ENCODE measurements around the gene ZNRF2.
"Not testable (repeated sequence)": the region's sequence is repeated elsewhere in the genome, so short reads cannot be mapped to it uniquely, and the experiment has no call there.

The ZNRF2 gene

GRCh38 chr7:30292416-30293038, 8.1 kb downstream of the ZNRF2 start:
- not testable (repeated sequence) for H3K36me3 ChIP-seq (replicated peaks; ENCODE audit: insufficient read depth, low read length); H3K9me2 ChIP-seq (replicated peaks; ENCODE audit: insufficient read depth, low read length); H3K4me3 ChIP-seq (ENCODE audit: low read length); H3K27ac ChIP-seq (ENCODE audit: low read length); H3K4me2 ChIP-seq (ENCODE audit: low read depth, low read length); H3K27me3 ChIP-seq (replicated peaks; ENCODE audit: insufficient read depth, low read length); DNase-seq; H3F3A ChIP-seq (ENCODE audit: insufficient read depth, low read length); H3K9me3 ChIP-seq (replicated peaks; ENCODE audit: insufficient read depth, low read length); H4K20me1 ChIP-seq (ENCODE audit: insufficient read depth, low read length); H3K9ac ChIP-seq (ENCODE audit: low read length); H3K4me1 ChIP-seq (ENCODE audit: low read length); H2AFZ ChIP-seq (ENCODE audit: low read length)
- peaks cover 89% of the 10 kb centered on the region for H3K79me2 ChIP-seq (ENCODE audit: low read length)

DNA sequence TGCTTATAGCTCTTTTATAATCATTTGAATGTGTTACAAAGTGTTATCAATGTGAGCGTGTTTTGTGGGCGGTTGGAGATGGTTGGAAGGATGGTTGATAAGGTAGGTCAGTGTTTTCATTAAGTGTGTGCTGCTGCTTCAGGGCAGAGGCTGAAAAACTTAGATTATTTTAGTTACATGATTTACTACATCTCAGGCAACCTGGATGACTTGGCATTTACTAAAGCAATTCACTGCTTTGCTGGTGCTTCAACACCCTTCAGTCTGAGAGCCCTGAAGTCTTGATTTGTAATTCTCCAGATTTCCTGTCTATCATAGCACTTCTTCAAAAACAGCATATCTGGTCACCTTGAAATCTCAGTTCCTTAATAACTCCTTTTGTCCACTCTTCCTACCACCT, 11.9 kb downstream of the ZNRF2 start:
- not testable (repeated sequence) for H3K27me3 ChIP-seq (replicated peaks; ENCODE audit: insufficient read depth, low read length); H3F3A ChIP-seq (ENCODE audit: insufficient read depth, low read length); H3K4me3 ChIP-seq (ENCODE audit: low read length); H3K4me1 ChIP-seq (ENCODE audit: low read length); H3K9me2 ChIP-seq (replicated peaks; ENCODE audit: insufficient read depth, low read length); H3K9ac ChIP-seq (ENCODE audit: low read length); DNase-seq; H3K36me3 ChIP-seq (replicated peaks; ENCODE audit: insufficient read depth, low read length); H2AFZ ChIP-seq (ENCODE audit: low read length); H3K4me2 ChIP-seq (ENCODE audit: low read depth, low read length); H4K20me1 ChIP-seq (ENCODE audit: insufficient read depth, low read length); H3K9me3 ChIP-seq (replicated peaks; ENCODE audit: insufficient read depth, low read length); H3K27ac ChIP-seq (ENCODE audit: low read length)
- H3K79me2 ChIP-seq (ENCODE audit: low read length): peaks cover 88% of the 10 kb centered on the region

- not testable (repeated sequence) for H3K4me2 ChIP-seq (ENCODE audit: low read depth, low read length); DNase-seq; H4K20me1 ChIP-seq (ENCODE audit: insufficient read depth, low read length); H3K9me3 ChIP-seq (replicated peaks; ENCODE audit: insufficient read depth, low read length); H3K9me2 ChIP-seq (replicated peaks; ENCODE audit: insufficient read depth, low read length); H3K4me3 ChIP-seq (ENCODE audit: low read length); H3F3A ChIP-seq (ENCODE audit: insufficient read depth, low read length); H3K9ac ChIP-seq (ENCODE audit: low read length); H3K27ac ChIP-seq (ENCODE audit: low read length); H3K36me3 ChIP-seq (replicated peaks; ENCODE audit: insufficient read depth, low read length); H3K27me3 ChIP-seq (replicated peaks; ENCODE audit: insufficient read depth, low read length); H3K4me1 ChIP-seq (ENCODE audit: low read length); H2AFZ ChIP-seq (ENCODE audit: low read length)
- H3K79me2 ChIP-seq (ENCODE audit: low read length): peaks cover 93% of the 10 kb centered on the region
Measured at GRCh38 chr7:30297499-30297898, 13.1 kb downstream of the ZNRF2 start.

DNA sequence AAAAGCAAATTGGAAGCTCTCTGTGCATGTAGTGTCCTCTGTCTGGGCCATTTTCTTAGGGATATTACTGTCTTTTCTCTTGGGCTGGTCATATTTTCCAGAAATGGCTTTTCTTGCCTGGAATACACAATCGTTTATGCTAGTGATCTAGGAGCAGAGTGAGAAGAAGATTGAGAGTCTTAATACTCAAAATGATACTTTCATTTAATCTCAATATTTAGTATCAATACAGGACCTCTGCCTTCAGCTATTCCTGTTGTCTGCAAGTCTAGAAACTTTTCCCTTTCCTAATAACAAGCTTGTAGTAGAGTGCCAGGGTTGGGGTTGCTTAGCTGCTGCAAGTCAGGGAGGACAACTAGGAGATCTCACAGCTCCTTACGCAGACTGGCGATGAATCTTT, 14.0 kb downstream of the ZNRF2 start:
- H3K4me2 ChIP-seq (ENCODE audit: low read depth, low read length); H3K4me1 ChIP-seq (ENCODE audit: low read length); H3K9ac ChIP-seq (ENCODE audit: low read length); H3K4me3 ChIP-seq (ENCODE audit: low read length); H3K27ac ChIP-seq (ENCODE audit: low read length); H3F3A ChIP-seq (ENCODE audit: insufficient read depth, low read length); H3K9me2 ChIP-seq (replicated peaks; ENCODE audit: insufficient read depth, low read length); H3K9me3 ChIP-seq (replicated peaks; ENCODE audit: insufficient read depth, low read length); H3K36me3 ChIP-seq (replicated peaks; ENCODE audit: insufficient read depth, low read length); H3K27me3 ChIP-seq (replicated peaks; ENCODE audit: insufficient read depth, low read length); H2AFZ ChIP-seq (ENCODE audit: low read length); H4K20me1 ChIP-seq (ENCODE audit: insufficient read depth, low read length); DNase-seq: not testable (repeated sequence)
- peaks cover 92% of the 10 kb centered on the region for H3K79me2 ChIP-seq (ENCODE audit: low read length)

- no peak overlapping the region for H3K4me3 ChIP-seq (ENCODE audit: low read length)
- no peak overlapping the region for H3K4me2 ChIP-seq (ENCODE audit: low read depth, low read length)
- no peaks in the 10 kb centered on the region for H3K27me3 ChIP-seq (replicated peaks; ENCODE audit: insufficient read depth, low read length)
- H3K36me3 ChIP-seq (replicated peaks; ENCODE audit: insufficient read depth, low read length): no peaks in the 10 kb centered on the region
- H3K9ac ChIP-seq (ENCODE audit: low read length): no peak overlapping the region
- H3K9me3 ChIP-seq (replicated peaks; ENCODE audit: insufficient read depth, low read length): no peaks in the 10 kb centered on the region
- H2AFZ ChIP-seq (ENCODE audit: low read length): no peak overlapping the region
- peaks cover 15% of the 10 kb centered on the region for H3K4me1 ChIP-seq (ENCODE audit: low read length)
- H3K27ac ChIP-seq (ENCODE audit: low read length): no peak overlapping the region
- no peak for DNase-seq
- H4K20me1 ChIP-seq (ENCODE audit: insufficient read depth, low read length): 0 out of 2 replicates have a peak, but pooled peaks cover 7% of the 10 kb centered on the region
- H3F3A ChIP-seq (ENCODE audit: insufficient read depth, low read length): no peaks in the 10 kb centered on the region
- peaks cover 94% of the 10 kb centered on the region for H3K79me2 ChIP-seq (ENCODE audit: low read length)
- H3K9me2 ChIP-seq (replicated peaks; ENCODE audit: insufficient read depth, low read length): no peaks in the 10 kb centered on the region
- TF ChIP-seq, protein P1, sequence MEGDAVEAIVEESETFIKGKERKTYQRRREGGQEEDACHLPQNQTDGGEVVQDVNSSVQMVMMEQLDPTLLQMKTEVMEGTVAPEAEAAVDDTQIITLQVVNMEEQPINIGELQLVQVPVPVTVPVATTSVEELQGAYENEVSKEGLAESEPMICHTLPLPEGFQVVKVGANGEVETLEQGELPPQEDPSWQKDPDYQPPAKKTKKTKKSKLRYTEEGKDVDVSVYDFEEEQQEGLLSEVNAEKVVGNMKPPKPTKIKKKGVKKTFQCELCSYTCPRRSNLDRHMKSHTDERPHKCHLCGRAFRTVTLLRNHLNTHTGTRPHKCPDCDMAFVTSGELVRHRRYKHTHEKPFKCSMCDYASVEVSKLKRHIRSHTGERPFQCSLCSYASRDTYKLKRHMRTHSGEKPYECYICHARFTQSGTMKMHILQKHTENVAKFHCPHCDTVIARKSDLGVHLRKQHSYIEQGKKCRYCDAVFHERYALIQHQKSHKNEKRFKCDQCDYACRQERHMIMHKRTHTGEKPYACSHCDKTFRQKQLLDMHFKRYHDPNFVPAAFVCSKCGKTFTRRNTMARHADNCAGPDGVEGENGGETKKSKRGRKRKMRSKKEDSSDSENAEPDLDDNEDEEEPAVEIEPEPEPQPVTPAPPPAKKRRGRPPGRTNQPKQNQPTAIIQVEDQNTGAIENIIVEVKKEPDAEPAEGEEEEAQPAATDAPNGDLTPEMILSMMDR (IDR thresholded peaks at IDR 0.05; ENCODE audit: low read length): no peak
- no peak for TF ChIP-seq EZH2 (optimal IDR thresholded peaks at IDR 0.05; ENCODE audit: low read depth, low read length)
Measured at GRCh38 chr7:30301751-30302150, 17.4 kb downstream of the ZNRF2 start.
